Mammary microvascular endothelial cell (primary cell): ENCODE data around the gene TMCO1. TPM values are rescaled to one million over a fixed set of nuclear protein-coding genes. Genes with fewer than 3 reads are reported as not detected.

Experiments
- total RNA-seq: library from RNA; depleted of rRNA; stranded (reverse); fragments of >200 nt; gene quantifications from 2 replicates; pipeline ENCODE4 v1.2.3, GENCODE V29; 2015

Gene TMCO1, protein sequence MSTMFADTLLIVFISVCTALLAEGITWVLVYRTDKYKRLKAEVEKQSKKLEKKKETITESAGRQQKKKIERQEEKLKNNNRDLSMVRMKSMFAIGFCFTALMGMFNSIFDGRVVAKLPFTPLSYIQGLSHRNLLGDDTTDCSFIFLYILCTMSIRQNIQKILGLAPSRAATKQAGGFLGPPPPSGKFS
- 58.4 and 66.0 TPM in 2 replicates for total RNA-seq

GRCh38 chr1:165768513-165769394 is at the start of gene TMCO1:
Gene TMCO1 (minus strand): TSS chr1:165768868. CDS start chr1:165768751, 117 bp downstream.

DNA sequence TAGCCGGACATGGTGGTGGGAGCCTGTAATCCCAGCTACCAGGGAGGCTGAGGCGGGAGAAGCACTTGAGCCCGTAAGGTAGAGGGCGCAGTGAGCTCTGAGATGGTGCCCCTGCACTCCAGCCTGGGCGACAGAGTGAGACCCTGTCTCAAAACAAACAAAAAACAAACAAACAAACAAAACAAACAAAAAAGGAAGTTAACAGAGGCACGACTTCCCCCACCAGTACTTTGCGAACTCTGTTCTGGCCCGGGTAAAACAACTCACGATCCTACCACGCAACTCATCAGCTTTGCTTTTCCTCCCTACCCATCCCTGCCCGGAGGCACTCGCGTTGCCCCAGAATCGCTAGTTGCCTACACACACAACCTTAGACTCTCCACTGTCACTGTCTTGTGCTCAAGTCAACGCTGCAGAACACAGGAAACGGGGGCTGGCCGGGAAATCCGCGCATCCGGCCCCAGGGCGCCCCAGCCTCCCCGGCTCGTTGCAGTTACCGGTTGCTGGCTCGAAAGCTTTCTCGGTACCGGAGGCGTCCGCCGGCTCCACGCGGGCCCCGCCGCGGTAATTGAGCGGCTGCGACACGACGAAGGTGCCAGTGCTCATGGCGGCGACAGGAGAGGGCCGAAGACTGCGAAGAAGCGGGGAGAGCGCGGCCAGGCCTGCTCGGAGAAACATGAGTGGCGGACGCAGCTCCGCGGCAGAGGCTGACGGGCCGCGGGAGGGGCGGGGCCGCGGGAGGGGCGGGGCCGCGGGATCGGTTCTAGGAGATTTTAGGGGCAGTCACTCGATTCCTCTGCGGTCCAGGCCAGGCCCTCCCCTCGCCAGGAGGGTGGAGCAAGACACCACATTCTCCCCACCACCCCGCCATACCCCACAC is 70.5 kb downstream of the TMCO1 start, which contains the start of gene ALDH9A1:
Gene ALDH9A1, minus strand, starts transcription at position 682 of the 880 bp plus-strand sequence. Its CDS starts 4 bp downstream, at position 678.

Other genes with a start within 250 kb of the TMCO1 start
- not detected in 2 replicates for gene LRRC52, start 224.9 kb downstream of the TMCO1 start, total RNA-seq
- 212 and 275 TPM in 2 replicates for gene MGST3, start 137.6 kb downstream of the TMCO1 start, total RNA-seq
- 40.5 and 53.0 TPM in 2 replicates for gene ALDH9A1, start 70.3 kb downstream of the TMCO1 start, total RNA-seq
- gene UCK2, start 58.7 kb upstream of the TMCO1 start, total RNA-seq, result 61.1 and 62.0 TPM in 2 replicates